Peyer's patch (tissue), 4 donors: ENCODE results near the gene MAB21L3. TPM values are rescaled to one million over a fixed set of nuclear protein-coding genes. Genes with fewer than 3 reads are reported as not detected.

Experiments
- DNase-seq, 3 donors: peaks; one replicate each; pipeline ENCODE4 v3.0.0-alpha.2; 2017 to 2019
- H3K27ac ChIP-seq, 4 donors: fragments of 200-600 bp; sonication (generic); one replicate each; pipeline ENCODE4 v1.5.1; 2016 to 2019
- H3K27me3 ChIP-seq, 2 donors: fragments of 200-600 bp; sonication (generic); one replicate each; pipeline ENCODE4 v1.5.1; 2019
- H3K36me3 ChIP-seq, 3 donors: fragments of 200-600 bp; sonication (generic); one replicate each; pipeline ENCODE4 v1.5.1; 2016 to 2019
- H3K4me1 ChIP-seq, 4 donors: fragments of 200-600 bp; sonication (generic); one replicate each; pipeline ENCODE4 v1.5.1; 2016 to 2019
- H3K4me3 ChIP-seq, 4 donors: fragments of 200-600 bp; sonication (generic); 1 replicate in 3 of 4; 2 replicates in 1 of 4; pipeline ENCODE4 v1.5.1; 2016 to 2019; ENCODE audit warnings: mild to moderate bottlenecking in 1 of 4
- H3K9me3 ChIP-seq, 4 donors: fragments of 200-600 bp; sonication (generic); one replicate each; pipeline ENCODE4 v1.5.1; 2016 to 2019; ENCODE audit warnings: mild to moderate bottlenecking in 1 of 4
- POLR2A ChIP-seq, 2 donors: fragments of 450-650 bp; IDR thresholded peaks; one replicate each; pipeline ENCODE4 v1.5.1; 2017; ENCODE audit warnings: antibody characterized with exemption in 2 of 2, mild to moderate bottlenecking in 2 of 2, moderate library complexity in 2 of 2
- total RNA-seq, 4 donors: library from RNA; depleted of rRNA; stranded (reverse); fragments of >200 nt; gene quantifications; one replicate each; pipeline ENCODE4 v1.1.0, GENCODE V29; 2016
- TF ChIP-seq, protein P1 (sequence below), 6 experiments: fragments of 450-650 bp in 4 of 6; fragments of 200-600 bp in 2 of 6; sonication (generic) in 1 of 6; IDR thresholded peaks; one replicate each; pipeline ENCODE4 v1.5.1; 2017 to 2019; ENCODE audit warnings: antibody characterized with exemption in 6 of 6, mild to moderate bottlenecking in 3 of 6, moderate library complexity in 1 of 6

MAB21L3 gene
- total RNA-seq, 4 donors from 2014 or later = 0.94 to 1.8 (median 1.1) TPM; not detected in 1

DNA sequence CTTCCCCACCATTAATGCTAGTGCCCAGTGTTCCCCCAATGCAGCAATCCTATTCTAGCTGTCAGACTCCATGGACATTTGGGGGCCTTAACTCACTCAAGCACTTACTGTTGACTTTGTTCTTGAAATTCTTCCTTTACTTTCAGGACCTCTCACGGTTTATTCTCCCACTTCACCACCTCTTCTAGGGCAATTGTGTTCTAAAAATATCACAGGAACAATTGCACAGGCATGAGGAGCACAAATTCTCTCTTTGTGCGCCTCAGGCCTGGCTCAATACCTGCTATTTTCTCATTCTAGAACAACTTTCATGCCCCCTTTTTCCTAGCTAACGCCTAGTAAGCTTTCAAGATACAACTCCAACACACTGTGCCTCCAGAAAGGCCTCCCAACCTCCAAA is 7.3 kb downstream of the MAB21L3 start:
- Histone ChIP-seq H3K27ac (no peak overlapping the region), H3K4me1 (peaks cover 0 to 2% (median 0%) of the 10 kb centered on the region in 4 donors), H3K4me3 (no peak overlapping the region), H3K9me3 (no peaks in the 10 kb centered on the region), H3K27me3 (no peaks in the 10 kb centered on the region), H3K36me3 (no peaks in the 10 kb centered on the region)
- no peak for TF ChIP-seq POLR2A (IDR thresholded peaks at IDR 0.05)
- TF ChIP-seq, protein P1, sequence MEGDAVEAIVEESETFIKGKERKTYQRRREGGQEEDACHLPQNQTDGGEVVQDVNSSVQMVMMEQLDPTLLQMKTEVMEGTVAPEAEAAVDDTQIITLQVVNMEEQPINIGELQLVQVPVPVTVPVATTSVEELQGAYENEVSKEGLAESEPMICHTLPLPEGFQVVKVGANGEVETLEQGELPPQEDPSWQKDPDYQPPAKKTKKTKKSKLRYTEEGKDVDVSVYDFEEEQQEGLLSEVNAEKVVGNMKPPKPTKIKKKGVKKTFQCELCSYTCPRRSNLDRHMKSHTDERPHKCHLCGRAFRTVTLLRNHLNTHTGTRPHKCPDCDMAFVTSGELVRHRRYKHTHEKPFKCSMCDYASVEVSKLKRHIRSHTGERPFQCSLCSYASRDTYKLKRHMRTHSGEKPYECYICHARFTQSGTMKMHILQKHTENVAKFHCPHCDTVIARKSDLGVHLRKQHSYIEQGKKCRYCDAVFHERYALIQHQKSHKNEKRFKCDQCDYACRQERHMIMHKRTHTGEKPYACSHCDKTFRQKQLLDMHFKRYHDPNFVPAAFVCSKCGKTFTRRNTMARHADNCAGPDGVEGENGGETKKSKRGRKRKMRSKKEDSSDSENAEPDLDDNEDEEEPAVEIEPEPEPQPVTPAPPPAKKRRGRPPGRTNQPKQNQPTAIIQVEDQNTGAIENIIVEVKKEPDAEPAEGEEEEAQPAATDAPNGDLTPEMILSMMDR (IDR thresholded peaks at IDR 0.05) = no peak
- no peak for DNase-seq

DNA sequence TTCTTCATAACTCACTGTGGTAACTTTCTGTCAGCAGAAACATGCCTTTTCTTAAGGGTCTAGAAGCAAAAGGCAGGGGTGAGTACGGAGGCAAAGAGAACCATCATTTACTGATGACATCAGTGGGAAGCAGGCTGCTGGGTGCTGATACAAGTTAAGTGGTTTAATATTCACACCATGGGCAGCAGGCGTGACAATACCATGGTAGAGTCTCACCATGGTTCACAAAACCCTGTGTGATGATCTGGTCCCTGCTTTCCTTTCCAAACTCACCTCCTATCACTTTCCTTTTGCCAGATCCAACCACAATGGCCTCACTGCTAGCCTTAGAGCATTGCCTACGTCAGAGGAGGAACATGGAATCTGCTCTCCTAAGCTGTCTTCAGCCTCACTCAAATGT is 8.7 kb downstream of the MAB21L3 start:
- no peaks in the 10 kb centered on the region for H3K36me3 ChIP-seq
- TF ChIP-seq, protein P1 (IDR thresholded peaks at IDR 0.05) = no peak
- no peak for TF ChIP-seq POLR2A (IDR thresholded peaks at IDR 0.05)
- no peaks in the 10 kb centered on the region for H3K27me3 ChIP-seq
- no peaks in the 10 kb centered on the region for H3K9me3 ChIP-seq
- H3K27ac ChIP-seq = no peak overlapping the region
- no peak for DNase-seq
- H3K4me1 ChIP-seq = peaks cover 0 to 8% (median 0%) of the 10 kb centered on the region in 4 donors
- no peak overlapping the region for H3K4me3 ChIP-seq

DNA sequence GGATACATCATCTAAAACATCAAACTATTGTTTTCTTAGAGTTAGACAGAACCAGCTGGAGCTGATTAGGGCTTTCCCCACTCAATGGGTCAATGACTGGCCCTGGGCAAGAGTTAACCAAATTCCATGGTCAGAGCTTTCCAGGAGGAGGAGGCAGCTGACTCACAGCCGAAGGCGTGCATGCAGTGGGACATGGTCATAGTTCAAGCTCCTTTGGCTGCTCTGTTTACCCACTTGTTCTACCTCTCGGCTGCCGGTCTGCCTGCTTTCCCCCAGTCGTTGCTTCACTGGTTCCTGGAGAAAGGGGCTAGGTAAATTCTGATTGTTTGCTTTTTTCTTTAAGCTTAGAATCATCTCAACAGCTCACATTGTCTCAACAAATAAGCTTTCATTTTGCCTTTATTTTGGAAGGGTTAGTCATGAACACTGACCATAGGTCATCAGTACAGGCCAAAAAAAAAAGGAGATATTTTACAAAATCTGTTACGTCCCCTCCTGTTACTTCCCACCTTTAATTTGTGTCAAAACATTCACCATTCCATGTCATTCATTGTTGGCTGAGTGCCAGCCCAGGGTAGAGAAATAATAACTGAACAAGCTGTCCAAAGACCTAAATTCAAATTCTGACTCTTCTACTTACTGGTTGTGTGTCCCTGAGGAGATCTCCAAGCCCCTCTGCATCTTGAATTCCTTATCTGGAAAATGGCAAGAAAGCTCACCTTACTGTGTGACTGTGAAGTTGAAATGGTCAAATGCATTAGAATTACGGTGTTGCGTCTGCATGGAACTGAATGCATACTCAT is 12.0 kb downstream of the MAB21L3 start:
- TF ChIP-seq, protein P1 (IDR thresholded peaks at IDR 0.05) = no peak
- no peak for TF ChIP-seq POLR2A (IDR thresholded peaks at IDR 0.05)
- H3K36me3 ChIP-seq = no peaks in the 10 kb centered on the region
- peak in 2 of 3 donors; percentile 68 to 78 for DNase-seq
- peak overlapping the region in 2 of 4 donors; percentile 31 to 40 for H3K27ac ChIP-seq
- H3K27me3 ChIP-seq = no peaks in the 10 kb centered on the region
- peaks cover 0 to 8% (median 0%) of the 10 kb centered on the region in 4 donors for H3K4me1 ChIP-seq
- H3K4me3 ChIP-seq = no peak overlapping the region
- no peaks in the 10 kb centered on the region for H3K9me3 ChIP-seq

DNA sequence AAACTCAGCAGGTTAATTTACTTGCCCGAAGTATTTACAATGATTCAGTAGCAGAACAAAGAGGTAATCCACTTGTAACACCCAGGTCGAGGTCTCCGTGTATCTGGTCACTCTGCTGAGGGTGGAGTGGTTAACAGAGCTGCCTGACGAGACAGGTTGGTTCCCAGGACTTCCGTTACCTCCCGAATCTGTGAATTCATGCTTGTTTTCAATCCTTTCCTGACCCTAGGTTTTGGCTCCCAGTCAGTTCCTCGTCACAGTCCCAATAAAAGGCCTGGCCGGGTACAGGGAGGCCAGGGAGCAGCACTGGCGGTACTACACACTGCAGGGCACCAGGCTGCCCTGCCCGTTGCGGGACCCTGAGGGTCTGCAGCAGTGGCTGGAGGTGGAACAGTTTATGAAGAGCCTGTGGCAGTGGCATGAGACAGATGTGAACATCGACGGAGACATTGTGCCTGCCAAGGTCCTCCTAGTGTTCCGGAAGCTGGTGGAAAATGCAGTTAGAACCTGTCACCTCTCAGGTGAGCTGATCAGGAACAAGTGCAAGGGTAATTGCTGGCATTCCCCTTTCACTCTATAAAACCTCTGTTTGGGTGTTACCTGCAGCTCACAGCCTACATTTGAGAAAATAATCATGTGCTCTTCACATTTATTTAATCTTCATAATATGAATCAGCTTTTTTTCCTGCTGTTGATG is 12.8 kb downstream of the MAB21L3 start:
- Histone ChIP-seq H3K4me3 (no peak overlapping the region), H3K36me3 (no peaks in the 10 kb centered on the region), H3K9me3 (no peaks in the 10 kb centered on the region), H3K4me1 (peaks cover 0 to 8% (median 0%) of the 10 kb centered on the region in 4 donors), H3K27me3 (no peaks in the 10 kb centered on the region), H3K27ac (peak overlapping the region in 2 of 4 donors; percentile 31 to 40)
- DNase-seq = peak in 1 of 3 donors; percentile 53
- no peak for TF ChIP-seq POLR2A (IDR thresholded peaks at IDR 0.05)
- TF ChIP-seq, protein P1 (IDR thresholded peaks at IDR 0.05) = no peak

DNA sequence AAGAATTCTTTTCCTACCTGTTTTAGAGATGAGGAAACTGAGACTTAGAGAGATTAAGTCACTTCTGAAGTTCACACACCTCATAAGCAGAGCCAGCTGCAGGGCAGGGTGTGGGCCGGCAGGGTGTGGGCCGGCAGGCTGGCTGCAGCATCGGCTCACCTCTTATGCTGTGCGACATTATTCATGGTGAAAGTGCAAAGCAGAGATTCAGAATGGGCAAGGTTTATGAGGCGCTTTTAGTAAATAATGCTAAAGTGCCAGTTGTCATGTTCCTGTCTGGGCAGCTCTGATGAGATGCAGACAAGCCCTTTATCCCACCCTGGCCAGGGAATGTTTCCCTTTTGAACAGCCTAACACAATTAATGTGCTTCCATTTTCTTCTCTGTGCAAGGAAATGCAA is 14.6 kb downstream of the MAB21L3 start:
- Histone ChIP-seq H3K27ac (no peak overlapping the region), H3K4me3 (no peak overlapping the region), H3K4me1 (peaks cover 0 to 8% (median 0%) of the 10 kb centered on the region in 4 donors), H3K36me3 (no peaks in the 10 kb centered on the region), H3K9me3 (no peaks in the 10 kb centered on the region), H3K27me3 (no peaks in the 10 kb centered on the region)
- peak in 2 of 3 donors; percentile 66 to 69 for DNase-seq
- no peak for TF ChIP-seq POLR2A (IDR thresholded peaks at IDR 0.05)
- TF ChIP-seq, protein P1 (IDR thresholded peaks at IDR 0.05) = peak in 3 of 6 experiments; percentile 47 to 49 (median 49)
